B cell (primary cell): Measurements from ENCODE around the gene SRSF10.

ENCODE experiments used
- EZH2 ChIP-seq: IDR thresholded peaks from 2 replicates; pipeline ENCODE4 v1.6.1; 2012; ENCODE audit warnings: borderline replicate concordance, low read depth, mild to moderate bottlenecking, moderate library complexity, low read length; ENCODE audit not compliant: insufficient read depth, poor library complexity, severe bottlenecking
- TF ChIP-seq, protein P1 (sequence below): fragments of 200-600 bp; IDR thresholded peaks from one replicate; pipeline ENCODE4 v1.8.0; 2022; ENCODE audit warnings: antibody characterized with exemption, mild to moderate bottlenecking

DNA sequence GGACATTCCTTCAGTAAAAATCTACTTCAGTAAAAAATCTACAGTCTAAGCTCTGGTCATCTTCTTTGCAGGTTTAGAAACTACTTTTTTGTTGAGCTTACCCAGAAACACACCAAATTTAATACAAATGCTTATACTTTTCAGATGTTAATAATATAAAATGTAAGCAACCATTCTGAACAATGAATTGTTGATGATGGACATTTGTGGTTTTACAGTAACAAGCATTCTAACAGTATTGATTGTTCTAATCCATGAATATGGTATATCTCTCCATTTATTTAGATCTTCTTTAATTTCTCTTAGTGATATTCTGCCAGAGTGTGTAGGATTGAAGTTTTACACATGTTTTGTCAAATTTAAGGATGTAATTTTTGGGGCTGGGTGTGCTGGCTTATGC is 27.0 kb upstream of the SRSF10 start:
- TF ChIP-seq, protein P1, sequence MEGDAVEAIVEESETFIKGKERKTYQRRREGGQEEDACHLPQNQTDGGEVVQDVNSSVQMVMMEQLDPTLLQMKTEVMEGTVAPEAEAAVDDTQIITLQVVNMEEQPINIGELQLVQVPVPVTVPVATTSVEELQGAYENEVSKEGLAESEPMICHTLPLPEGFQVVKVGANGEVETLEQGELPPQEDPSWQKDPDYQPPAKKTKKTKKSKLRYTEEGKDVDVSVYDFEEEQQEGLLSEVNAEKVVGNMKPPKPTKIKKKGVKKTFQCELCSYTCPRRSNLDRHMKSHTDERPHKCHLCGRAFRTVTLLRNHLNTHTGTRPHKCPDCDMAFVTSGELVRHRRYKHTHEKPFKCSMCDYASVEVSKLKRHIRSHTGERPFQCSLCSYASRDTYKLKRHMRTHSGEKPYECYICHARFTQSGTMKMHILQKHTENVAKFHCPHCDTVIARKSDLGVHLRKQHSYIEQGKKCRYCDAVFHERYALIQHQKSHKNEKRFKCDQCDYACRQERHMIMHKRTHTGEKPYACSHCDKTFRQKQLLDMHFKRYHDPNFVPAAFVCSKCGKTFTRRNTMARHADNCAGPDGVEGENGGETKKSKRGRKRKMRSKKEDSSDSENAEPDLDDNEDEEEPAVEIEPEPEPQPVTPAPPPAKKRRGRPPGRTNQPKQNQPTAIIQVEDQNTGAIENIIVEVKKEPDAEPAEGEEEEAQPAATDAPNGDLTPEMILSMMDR = no peak
- TF ChIP-seq EZH2 = no peak
